Neutrophil (primary cell): ENCODE data around the gene LHX4.

Source experiments
- H3K27ac ChIP-seq: fragments of 200-600 bp; sonication (generic); 2 replicates; pipeline ENCODE4 v1.5.1; 2016; ENCODE audit warnings: mild to moderate bottlenecking, moderate library complexity
- H3K27me3 ChIP-seq: fragments of 200-600 bp; sonication (generic); 2 replicates; pipeline ENCODE4 v1.6.0; 2016; ENCODE audit warnings: mild to moderate bottlenecking
- H3K36me3 ChIP-seq: fragments of 200-600 bp; sonication (generic); 2 replicates; pipeline ENCODE4 v1.5.1; 2017
- H3K4me1 ChIP-seq, 2 experiments: fragments of 200-600 bp in 1 of 2; sonication (generic) in 1 of 2; 1 replicate in 1 of 2; 2 replicates in 1 of 2; pipeline versions ENCODE4 v1.5.1 to v1.6.1; 2013 to 2016; ENCODE audit warnings: low read depth in 1 of 2, low read length in 1 of 2, mild to moderate bottlenecking in 1 of 2, moderate library complexity in 1 of 2; ENCODE audit not compliant: control insufficient read depth in 1 of 2, insufficient read depth in 1 of 2
- H3K4me3 ChIP-seq, 2 experiments: fragments of 200-600 bp in 1 of 2; sonication (generic) in 1 of 2; 1 replicate in 1 of 2; 2 replicates in 1 of 2; pipeline ENCODE4 v1.5.1; 2013 to 2016; ENCODE audit warnings: low read depth in 1 of 2, low read length in 1 of 2, mild to moderate bottlenecking in 1 of 2, moderate library complexity in 1 of 2
- H3K9me3 ChIP-seq: fragments of 200-600 bp; sonication (generic); 2 replicates; pipeline ENCODE4 v1.5.1; 2016
- CTCF ChIP-seq: fragments of 200-600 bp; sonication (generic); IDR thresholded peaks from 2 replicates; pipeline ENCODE4 v1.5.1; 2016; ENCODE audit warnings: antibody characterized with exemption

LHX4 gene

DNA sequence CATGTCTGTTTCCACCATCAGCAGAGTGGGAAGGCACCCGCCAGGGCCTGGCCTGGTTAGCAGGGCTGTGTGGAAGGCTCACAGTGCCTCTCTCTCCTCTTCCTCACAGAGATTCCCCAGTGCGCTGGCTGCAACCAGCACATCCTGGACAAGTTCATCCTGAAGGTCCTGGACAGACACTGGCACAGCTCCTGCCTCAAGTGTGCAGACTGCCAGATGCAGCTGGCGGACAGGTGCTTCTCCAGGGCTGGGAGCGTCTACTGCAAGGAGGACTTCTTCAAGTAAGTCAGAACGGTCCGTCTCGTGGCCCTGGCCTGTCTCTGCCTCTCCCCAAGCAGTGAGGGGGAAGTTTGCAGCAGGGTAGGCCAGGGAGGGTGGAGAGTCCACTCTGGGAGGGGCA lies 18.1 kb downstream of the LHX4 start:
- Histone ChIP-seq H3K4me3 (no peak overlapping the region), H3K27ac (peak overlapping the region; percentile 81), H3K27me3 (peaks cover 7% of the 10 kb centered on the region), H3K36me3 (no peaks in the 10 kb centered on the region), H3K9me3 (no peaks in the 10 kb centered on the region), H3K4me1 (peaks cover 40 to 41% of the 10 kb centered on the region in 2 experiments)
- TF ChIP-seq CTCF: no peak

DNA sequence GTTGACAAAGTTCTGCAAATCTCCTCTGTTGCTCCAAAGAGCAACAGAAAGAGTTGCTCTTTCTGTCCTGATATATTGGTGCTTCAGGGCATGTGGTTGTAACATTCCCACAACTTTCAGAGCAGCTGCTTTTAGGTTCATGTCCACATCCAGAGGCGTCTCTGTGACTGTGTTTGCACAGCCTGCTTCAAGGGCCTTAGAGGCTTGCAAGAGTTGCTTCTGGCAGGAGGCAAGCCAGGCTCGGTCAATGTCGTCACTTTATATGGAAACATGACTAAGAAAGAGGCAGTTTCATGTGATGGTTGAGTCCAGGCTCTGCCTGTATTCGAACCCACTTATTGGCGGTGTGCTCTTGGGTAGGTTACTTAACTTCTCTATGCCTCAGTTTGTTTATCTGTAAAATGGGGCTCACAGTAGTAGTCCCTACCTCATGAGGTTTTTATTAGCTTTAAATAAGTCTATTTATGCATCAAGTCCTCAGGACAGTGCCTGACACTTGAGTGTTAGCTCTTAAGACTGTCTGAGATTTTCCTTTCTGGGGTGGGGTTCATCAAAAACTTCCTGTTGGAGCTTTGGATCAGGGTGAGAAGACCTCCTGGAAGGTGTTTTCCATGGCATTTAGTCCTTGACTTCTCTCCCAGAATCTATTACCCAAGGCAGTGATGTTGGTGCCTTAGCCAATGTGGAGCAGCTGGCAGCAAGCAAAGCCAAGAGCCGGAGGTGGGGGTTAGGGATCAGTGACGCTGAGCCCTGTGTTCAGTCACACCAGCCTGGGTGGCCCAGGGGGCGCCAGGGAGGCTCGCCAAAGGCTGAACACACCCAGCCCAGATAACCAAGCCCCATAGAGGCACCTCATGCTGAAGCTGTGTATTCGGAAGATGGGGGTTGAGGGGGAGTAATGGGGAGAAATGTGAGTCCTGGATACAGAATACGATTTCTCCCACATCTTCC lies 18.9 kb downstream of the LHX4 start:
- H3K27ac ChIP-seq: peak overlapping the region; percentile 81
- no peak overlapping the region for H3K4me3 ChIP-seq
- H3K4me1 ChIP-seq: peaks cover 42 to 43% of the 10 kb centered on the region in 2 experiments
- H3K36me3 ChIP-seq: no peaks in the 10 kb centered on the region
- no peak for TF ChIP-seq CTCF
- no peaks in the 10 kb centered on the region for H3K9me3 ChIP-seq
- H3K27me3 ChIP-seq: no peaks in the 10 kb centered on the region

DNA sequence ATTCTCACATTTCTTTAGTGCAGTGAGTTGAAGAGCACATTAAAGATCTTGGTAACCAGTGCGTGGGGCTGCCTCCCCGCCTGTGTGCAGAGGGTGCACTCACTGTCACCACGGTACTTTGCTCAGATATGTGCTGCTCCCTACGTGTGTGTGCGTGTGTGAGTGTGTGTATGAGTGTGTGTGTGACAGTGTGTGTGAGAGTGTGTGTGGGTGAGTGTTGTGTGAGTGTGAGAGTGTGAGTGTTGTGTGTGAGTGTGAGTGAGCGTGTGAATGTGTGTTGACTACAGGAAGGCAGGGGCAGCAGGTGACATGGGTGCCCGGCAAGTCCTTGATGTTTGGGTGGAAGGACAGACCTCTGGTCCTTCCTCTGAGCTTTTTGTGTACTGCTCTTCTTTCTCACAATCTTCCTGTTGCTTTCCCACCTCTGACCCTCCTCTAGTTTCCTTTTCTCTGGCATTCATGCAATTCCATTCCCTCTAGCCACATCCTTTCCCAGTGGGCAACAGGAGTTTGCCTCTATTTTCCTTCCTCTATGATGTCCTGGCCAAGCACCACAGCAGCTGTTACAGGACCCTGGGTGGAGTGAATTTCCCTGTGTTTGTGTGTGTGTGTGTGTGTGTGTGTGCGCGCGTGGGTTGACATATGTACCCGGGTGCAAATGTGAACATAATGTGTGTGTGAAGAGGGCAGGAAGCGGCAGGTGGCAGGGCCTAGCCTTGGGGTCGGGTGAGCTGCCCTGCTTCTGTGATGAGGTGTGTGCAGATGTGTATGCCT lies 19.8 kb downstream of the LHX4 start:
- Histone ChIP-seq H3K9me3 (no peaks in the 10 kb centered on the region), H3K36me3 (no peaks in the 10 kb centered on the region), H3K4me1 (peaks cover 42 to 43% of the 10 kb centered on the region in 2 experiments), H3K27me3 (no peaks in the 10 kb centered on the region), H3K27ac (no peak overlapping the region), H3K4me3 (no peak overlapping the region)
- no peak for TF ChIP-seq CTCF

DNA sequence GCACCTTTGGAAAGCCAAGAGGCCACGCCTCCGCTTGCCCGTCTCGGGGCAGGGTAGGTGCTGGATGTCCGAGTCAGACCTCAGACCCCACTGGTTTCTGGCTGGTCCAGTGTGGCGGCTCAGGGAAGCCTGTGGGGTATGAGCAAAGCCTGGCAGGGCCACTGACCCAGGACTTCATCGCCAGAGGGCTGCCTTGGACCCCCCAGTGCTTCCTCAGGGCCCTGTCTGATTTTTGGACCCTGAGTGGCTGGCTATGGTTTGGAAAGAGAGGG lies 20.4 kb downstream of the LHX4 start:
- H3K27ac ChIP-seq: no peak overlapping the region
- H3K27me3 ChIP-seq: no peaks in the 10 kb centered on the region
- H3K36me3 ChIP-seq: no peaks in the 10 kb centered on the region
- TF ChIP-seq CTCF: no peak
- no peaks in the 10 kb centered on the region for H3K9me3 ChIP-seq
- H3K4me1 ChIP-seq: peaks cover 42 to 43% of the 10 kb centered on the region in 2 experiments
- no peak overlapping the region for H3K4me3 ChIP-seq

GRCh38 chr1:180250883-180251509 lies 20.9 kb downstream of the LHX4 start:
- H3K36me3 ChIP-seq: no peaks in the 10 kb centered on the region
- TF ChIP-seq CTCF: no peak
- no peak overlapping the region for H3K4me3 ChIP-seq
- H3K4me1 ChIP-seq: peaks cover 42 to 43% of the 10 kb centered on the region in 2 experiments
- no peaks in the 10 kb centered on the region for H3K9me3 ChIP-seq
- no peak overlapping the region for H3K27ac ChIP-seq
- H3K27me3 ChIP-seq: no peaks in the 10 kb centered on the region
